Hepatocyte (in vitro differentiated cells): ENCODE data around the gene SLC44A1.

ENCODE experiments used
- CTCF ChIP-seq: fragments of 200-600 bp; sonication (generic); IDR thresholded peaks from 2 replicates; pipeline ENCODE4 v1.5.1; 2016; ENCODE audit warnings: antibody characterized with exemption, mild to moderate bottlenecking; ENCODE audit not compliant: poor library complexity
- EZH2 ChIP-seq: fragments of 200-600 bp; sonication (generic); IDR thresholded peaks from 2 replicates; pipeline ENCODE4 v1.6.1; 2016; ENCODE audit warnings: antibody characterized with exemption, mild to moderate bottlenecking, borderline replicate concordance

GRCh38 chr9:105459336-105459735 lies 214.9 kb downstream of the SLC44A1 start:
- TF ChIP-seq CTCF (no peak), EZH2 (no peak)
